ES-I3 (cell line): Measurements from ENCODE around the gene FAR1.
"Not testable (repeated sequence)": the region's sequence is repeated elsewhere in the genome, so short reads cannot be mapped to it uniquely, and the experiment has no call there.

ENCODE experiments used
- H3K36me3 ChIP-seq: 2 replicates; pipeline ENCODE4 v1.6.1; 2013; ENCODE audit warnings: mild to moderate bottlenecking, low read length, control low read depth, moderate library complexity; ENCODE audit not compliant: insufficient read depth
- H3K4me1 ChIP-seq: 2 replicates; pipeline ENCODE4 v1.6.1; 2013; ENCODE audit warnings: mild to moderate bottlenecking, control low read depth, low read length; ENCODE audit not compliant: insufficient read depth
- H3K9ac ChIP-seq: 2 replicates; pipeline ENCODE4 v1.6.1; 2013; ENCODE audit warnings: low read depth, mild to moderate bottlenecking, low read length, moderate library complexity
- H3K9me3 ChIP-seq: 2 replicates; pipeline ENCODE4 v1.6.1; 2013; ENCODE audit warnings: mild to moderate bottlenecking, low read length, moderate library complexity; ENCODE audit not compliant: control insufficient read depth, insufficient read depth

FAR1 gene

DNA sequence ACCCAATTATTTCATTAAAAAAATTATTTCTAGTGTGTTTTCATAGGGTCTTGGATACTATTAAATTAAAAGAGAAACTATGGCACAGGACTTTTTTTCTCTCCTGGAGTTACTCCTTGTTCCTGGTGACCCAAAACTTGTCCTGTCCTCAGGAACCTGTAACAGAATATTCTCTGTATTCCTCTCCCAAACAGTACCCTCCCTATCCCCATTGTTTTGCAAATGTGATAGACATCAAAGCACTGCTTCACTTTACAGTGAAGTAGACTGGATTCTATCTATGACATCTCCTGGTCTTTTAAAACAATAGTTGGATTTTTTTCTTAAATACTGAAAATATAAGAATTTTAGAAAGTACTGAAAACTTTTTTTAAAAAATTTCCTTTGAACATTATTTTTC lies 37.2 kb downstream of the FAR1 start:
- Histone ChIP-seq H3K36me3 (peaks cover 11% of the 10 kb centered on the region), H3K9me3 (no peaks in the 10 kb centered on the region), H3K9ac (no peak overlapping the region), H3K4me1 (peaks cover 8% of the 10 kb centered on the region)

DNA sequence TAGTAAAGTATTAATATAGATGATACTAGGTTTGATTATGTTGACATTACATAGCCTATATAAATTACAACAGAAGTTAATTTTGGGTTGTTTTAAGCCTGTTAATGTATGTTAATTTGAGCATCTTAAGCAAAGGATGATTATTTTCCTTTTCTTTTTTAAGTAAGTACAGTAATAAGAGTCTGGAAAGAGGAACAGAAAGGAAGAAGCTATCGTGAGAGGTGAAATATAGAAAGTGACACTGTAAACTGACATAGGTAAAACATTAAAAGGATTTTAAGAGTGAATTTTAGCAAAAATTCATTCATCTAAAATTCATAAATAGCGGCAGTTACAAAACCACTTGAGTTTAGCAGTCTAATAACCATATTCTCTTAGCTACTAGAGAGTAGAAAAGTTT lies 45.5 kb downstream of the FAR1 start:
- H3K36me3 ChIP-seq = peaks cover 26% of the 10 kb centered on the region
- H3K4me1 ChIP-seq = peaks cover 7% of the 10 kb centered on the region
- H3K9ac ChIP-seq = no peak overlapping the region
- no peaks in the 10 kb centered on the region for H3K9me3 ChIP-seq

DNA sequence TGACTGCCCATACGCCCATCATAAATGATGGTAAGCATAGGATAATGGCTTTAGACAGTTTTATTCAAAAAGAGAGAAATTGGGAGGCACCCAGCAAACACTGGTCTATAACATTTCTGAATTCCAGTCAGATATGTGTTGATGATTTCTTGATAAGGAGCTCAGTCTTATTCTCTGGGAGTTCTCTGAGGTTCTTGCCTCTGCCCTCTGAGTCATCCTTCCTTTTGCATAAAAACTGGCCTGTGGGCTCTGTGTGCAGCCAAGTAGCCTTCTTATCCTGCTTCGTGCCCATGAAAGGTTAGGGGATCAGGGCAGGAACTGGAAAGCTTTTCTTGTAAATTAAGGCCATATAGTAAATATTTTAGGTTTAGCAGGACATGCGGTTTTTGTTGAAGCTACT lies 48.9 kb downstream of the FAR1 start:
- H3K9ac ChIP-seq = no peak overlapping the region
- no peaks in the 10 kb centered on the region for H3K9me3 ChIP-seq
- H3K36me3 ChIP-seq = peaks cover 17% of the 10 kb centered on the region
- H3K4me1 ChIP-seq = peaks cover 7% of the 10 kb centered on the region

DNA sequence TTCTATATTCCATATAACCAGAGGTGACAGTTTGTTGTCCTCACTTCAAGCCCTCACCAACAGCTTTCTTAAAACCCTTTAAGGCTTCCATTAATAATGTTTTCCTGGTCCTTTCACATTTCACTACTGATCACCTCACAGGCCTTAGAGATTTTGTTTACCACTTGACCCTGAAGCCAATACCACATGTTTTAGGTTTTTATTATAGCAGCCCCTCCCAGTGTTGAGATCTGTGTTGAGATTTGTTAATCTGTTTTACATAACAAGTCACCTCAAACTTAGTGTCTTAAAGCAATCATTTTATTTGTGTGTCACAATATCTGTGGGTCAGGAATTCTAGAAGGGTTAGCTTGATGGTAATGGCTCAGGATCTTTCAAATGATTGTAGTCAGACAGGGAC lies 49.9 kb downstream of the FAR1 start:
- Histone ChIP-seq H3K9me3 (no peaks in the 10 kb centered on the region), H3K9ac (no peak overlapping the region), H3K4me1 (peaks cover 7% of the 10 kb centered on the region), H3K36me3 (peaks cover 17% of the 10 kb centered on the region)

DNA sequence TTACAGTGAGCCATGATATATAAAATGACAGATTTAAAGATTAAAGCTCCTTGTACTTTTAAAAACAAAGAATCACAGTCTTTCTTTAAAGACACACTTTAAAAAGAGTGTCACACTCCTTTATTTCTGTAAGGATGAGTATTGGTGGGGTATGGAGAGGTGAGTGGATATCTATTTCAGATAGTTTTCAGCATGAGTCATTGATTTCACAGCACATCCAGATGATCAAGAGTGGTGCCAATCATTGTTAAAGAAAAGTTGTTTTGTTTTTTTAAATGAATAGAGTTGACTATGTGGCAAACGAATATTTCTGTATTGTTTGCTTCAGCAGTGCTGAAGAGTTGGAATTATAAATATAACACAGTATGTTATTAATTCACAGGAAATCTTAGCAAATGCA lies 52.5 kb downstream of the FAR1 start:
- peaks cover 7% of the 10 kb centered on the region for H3K4me1 ChIP-seq
- H3K9ac ChIP-seq = no peak overlapping the region
- H3K9me3 ChIP-seq = no peaks in the 10 kb centered on the region
- H3K36me3 ChIP-seq = peaks cover 5% of the 10 kb centered on the region

DNA sequence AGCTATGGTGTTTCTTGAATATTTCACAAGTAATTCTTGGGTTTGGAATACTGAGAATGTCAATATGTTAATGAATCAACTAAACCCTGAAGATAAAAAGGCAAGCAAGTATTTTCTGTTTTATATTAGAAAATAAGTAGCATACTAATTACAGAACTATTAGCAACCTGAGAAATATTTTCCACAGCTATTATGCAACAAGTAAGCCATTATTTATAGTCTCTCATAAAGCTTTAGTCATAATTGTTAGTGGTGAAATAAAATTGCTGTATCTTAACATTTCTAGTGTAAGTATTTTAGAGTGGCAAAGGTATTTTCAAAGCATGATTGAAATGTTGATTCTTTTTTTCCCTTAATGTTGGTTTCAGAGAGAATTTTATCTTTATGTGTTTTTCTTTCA lies 53.3 kb downstream of the FAR1 start:
- H3K9me3 ChIP-seq = no peaks in the 10 kb centered on the region
- no peak overlapping the region for H3K9ac ChIP-seq
- peaks cover 7% of the 10 kb centered on the region for H3K4me1 ChIP-seq
- H3K36me3 ChIP-seq = peaks cover 5% of the 10 kb centered on the region

DNA sequence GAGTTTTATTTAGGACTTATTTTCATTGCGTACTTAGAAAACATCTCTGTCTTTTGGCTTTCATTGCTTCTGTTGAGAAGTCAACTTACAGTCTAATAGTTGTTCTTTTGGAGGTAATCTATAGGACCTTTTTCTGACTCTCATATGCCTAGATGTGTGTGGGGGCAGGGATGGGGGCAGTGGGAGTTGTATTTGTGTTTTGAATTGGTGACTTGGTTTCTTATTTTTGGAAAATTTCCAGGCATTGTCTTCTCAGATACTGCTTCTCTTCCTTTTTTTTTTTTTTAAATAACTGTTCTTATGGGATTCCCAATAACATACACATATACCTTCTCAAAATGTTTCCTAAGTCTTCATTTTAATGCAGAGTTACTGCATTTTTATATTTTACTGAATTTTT lies 58.0 kb downstream of the FAR1 start:
- H3K36me3 ChIP-seq = no peaks in the 10 kb centered on the region; the same call in 1 of the 2 replicates
- H3K9me3 ChIP-seq = no peaks in the 10 kb centered on the region
- H3K9ac ChIP-seq = no peak overlapping the region
- no peaks in the 10 kb centered on the region for H3K4me1 ChIP-seq

DNA sequence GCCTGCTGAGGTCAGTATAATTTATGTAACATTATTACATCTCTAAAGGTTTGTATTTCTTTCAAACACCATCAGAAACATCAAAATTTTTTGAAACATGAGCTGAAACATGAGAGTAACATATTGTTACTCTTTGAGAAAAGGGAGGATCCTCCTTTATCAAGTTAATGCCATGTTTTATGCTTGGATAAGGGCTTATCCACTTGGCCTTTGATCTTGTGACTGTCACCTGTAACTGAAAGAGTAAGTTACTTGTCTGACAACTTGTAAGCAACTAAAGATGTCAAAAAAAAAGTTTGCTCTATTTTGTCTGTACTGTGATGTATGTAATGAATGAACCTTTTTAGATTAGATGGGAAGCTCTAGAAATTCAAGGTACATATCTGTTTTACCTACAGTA lies 59.6 kb downstream of the FAR1 start:
- Histone ChIP-seq H3K4me1 (no peaks in the 10 kb centered on the region), H3K9me3 (no peaks in the 10 kb centered on the region), H3K9ac (no peak overlapping the region), H3K36me3 (no peaks in the 10 kb centered on the region; the same call in none of the 2 replicates)

DNA sequence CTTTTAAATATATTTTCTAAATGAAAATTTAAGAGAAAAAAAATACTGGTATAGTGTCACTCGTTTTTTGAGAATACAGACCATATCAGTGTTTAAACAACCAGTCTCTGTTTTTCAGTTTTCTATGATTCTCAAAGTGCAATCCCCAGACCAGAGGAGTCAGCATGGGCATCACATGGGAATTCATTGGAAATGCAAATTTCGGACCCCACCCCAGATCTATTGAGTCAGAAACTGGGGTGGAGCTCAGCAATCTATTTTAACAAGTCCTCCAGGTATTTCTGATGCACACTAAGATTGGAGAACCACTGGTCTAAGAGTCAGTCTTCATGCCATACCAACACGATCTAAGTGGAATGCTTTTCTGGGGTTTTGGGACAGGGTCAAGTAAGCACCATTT lies 66.1 kb downstream of the FAR1 start:
- no peaks in the 10 kb centered on the region; the same call in 1 of the 2 replicates for H3K9me3 ChIP-seq
- H3K9ac ChIP-seq = no peak overlapping the region
- H3K4me1 ChIP-seq = no peaks in the 10 kb centered on the region
- H3K36me3 ChIP-seq = no peaks in the 10 kb centered on the region; the same call in 1 of the 2 replicates

DNA sequence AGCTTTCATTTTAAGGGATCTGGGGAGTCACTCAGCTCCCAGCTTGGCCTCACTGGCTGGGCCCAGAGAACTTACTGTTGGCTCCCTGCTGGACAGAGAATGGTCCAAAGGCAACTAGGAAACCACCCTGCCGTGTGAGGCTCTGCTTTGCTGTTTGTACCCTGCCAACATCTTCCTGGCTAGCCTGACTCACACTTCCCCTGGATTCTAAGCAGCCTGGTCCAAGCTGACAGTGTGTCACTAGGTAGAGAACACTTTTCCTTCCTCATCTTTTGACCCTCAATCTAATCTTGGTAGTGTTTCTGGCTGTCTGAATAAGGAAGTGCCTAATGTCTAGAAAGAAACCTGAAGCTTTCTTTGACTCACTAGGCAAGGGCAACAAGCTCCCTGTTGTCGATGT lies 76.7 kb downstream of the FAR1 start:
- Histone ChIP-seq H3K36me3 (no peaks in the 10 kb centered on the region), H3K4me1 (no peaks in the 10 kb centered on the region), H3K9ac (no peak overlapping the region), H3K9me3 (no peaks in the 10 kb centered on the region)

DNA sequence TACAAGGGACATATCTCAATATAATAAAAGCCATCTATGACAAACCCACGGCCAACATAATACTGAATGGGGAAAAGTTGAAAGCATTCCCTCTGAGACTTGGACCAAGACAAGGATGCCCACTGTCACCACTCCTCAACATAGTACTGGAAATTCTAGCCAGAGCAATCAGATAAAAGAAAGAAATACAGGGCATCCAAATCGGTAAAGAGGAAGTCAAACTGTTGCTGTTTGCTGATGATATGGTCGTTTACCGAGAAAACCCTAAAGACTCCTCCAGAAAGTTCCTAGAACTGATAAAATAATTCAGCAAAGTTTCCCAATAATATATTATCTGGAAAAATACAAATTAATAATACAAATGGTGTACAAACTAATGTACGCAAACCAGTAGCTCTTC lies 84.8 kb downstream of the FAR1 start:
- not testable (repeated sequence) for H3K9me3 ChIP-seq, H3K4me1 ChIP-seq, H3K36me3 ChIP-seq, H3K9ac ChIP-seq

DNA sequence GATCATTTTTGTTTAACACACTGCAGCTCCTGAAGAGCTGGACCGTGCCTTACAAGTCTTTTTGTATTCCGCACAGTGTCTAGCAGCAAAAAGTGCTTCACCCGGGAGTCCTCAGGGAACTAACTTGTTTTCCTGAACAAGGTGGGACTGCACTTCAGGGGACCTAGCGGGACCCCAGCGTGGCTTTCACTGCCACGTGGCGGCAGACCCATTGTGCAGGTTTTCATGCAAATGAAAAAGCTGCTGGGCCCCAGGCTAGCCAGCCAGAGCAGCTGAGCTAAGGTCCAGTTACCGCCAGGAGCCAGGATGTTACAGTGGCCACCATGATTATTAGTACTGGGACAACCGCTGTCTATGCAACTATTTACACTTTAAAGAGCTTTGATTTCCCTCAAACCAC lies 90.6 kb downstream of the FAR1 start:
- Histone ChIP-seq H3K4me1 (no peaks in the 10 kb centered on the region), H3K9me3 (no peaks in the 10 kb centered on the region), H3K36me3 (no peaks in the 10 kb centered on the region), H3K9ac (no peak overlapping the region)

DNA sequence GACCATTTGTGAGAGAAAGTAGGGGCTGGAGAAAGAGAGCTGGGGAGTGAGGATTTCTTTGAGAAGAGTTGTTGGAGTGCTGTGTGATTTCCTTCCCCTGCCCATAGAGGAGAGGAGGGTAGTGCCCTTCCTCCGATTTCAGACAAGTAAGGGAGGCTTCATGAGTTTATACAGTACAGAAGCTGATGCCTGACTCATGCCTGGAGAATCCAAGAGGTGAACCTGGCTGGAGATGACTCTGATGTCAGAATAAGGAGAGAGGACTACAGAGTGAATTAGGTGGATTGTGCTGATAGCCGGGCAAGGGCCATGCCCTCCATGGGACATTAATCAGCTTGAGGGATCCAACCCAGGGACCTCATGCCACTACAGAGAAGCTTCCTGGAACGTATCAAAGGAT lies 91.6 kb downstream of the FAR1 start:
- no peaks in the 10 kb centered on the region for H3K36me3 ChIP-seq

DNA sequence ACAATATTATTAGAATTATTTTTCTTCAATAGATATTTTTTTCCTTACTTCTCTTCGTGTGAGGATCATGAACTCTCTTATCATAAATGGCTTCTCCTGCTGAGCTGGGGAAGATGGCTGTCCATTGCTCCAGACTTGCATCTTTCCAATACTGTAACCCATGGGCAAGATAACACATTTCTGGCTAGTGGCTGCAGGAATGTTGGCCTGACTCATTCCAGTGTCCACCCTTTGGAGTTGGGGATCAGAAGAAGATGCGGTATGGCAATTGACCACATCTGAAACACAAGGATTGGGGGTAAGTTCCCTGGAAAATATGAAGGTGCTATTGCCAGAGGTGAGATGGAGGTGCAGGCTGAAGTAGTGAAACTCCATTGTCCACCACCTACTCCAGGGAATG lies 92.8 kb downstream of the FAR1 start:
- H3K36me3 ChIP-seq = no peaks in the 10 kb centered on the region
- no peaks in the 10 kb centered on the region for H3K4me1 ChIP-seq
- H3K9ac ChIP-seq = no peak overlapping the region
- no peaks in the 10 kb centered on the region for H3K9me3 ChIP-seq

More for the DNA sequence above, 91.6 kb downstream of the FAR1 start:
- no peaks in the 10 kb centered on the region for H3K9me3 ChIP-seq
- H3K9ac ChIP-seq = no peak overlapping the region
- no peaks in the 10 kb centered on the region for H3K4me1 ChIP-seq

DNA sequence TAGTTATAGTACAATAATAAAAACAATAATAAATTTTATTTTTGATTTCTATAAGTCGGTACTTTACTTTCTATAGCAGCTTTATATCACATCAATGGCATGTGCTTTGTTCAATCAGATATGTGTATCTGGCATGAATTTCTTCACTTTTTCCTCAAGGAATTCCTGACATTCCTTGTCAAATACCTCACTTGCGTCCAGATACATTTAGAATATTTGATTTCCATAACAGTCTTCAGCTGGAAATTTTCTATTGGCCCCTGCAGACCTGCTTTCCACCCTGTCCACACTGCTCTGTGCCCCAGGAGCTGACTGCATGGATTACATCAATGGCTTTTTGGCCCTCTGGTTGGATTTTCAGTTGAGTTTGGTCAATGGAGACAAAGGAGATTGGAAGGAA lies 93.2 kb downstream of the FAR1 start:
- H3K4me1 ChIP-seq = no peaks in the 10 kb centered on the region
- no peaks in the 10 kb centered on the region for H3K36me3 ChIP-seq
- no peak overlapping the region for H3K9ac ChIP-seq
- no peaks in the 10 kb centered on the region for H3K9me3 ChIP-seq

DNA sequence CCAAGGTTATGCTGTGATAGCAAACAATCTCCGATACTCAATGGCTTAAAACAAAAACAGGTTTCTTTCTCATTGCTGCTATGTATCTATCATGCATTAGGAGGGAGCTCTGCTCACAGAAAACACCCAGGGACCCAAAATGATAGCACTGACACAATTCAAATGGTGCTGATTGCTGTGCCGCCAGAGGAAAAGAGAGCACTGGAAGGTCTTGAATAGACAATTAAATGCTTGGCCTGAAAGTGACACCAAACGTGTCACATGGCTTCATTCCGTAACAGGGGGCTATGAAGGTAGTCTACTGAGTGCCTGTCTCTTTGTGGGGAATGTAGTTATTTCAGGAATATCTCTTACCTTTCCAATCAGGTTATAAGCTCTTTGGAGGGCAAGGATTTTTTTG lies 94.2 kb downstream of the FAR1 start:
- H3K9me3 ChIP-seq = no peaks in the 10 kb centered on the region
- H3K4me1 ChIP-seq = no peaks in the 10 kb centered on the region
- no peaks in the 10 kb centered on the region for H3K36me3 ChIP-seq
- no peak overlapping the region for H3K9ac ChIP-seq
